RPMI7951 (cell line): ENCODE results near the gene CTR9. TPM values are rescaled to one million over a fixed set of nuclear protein-coding genes. Genes with fewer than 3 reads are reported as not detected.
A peak's percentile ranks its signal among the peaks of the same experiment; 100 is the strongest.
"Not testable (repeated sequence)": the region's sequence is repeated elsewhere in the genome, so short reads cannot be mapped to it uniquely, and the experiment has no call there.

ENCODE experiments used
- DNase-seq: peaks from one replicate; pipeline ENCODE4 v3.0.0-alpha.2; 2012; ENCODE audit warnings: low read depth
- total RNA-seq: library from RNA; depleted of rRNA; stranded (reverse); fragments of >200 nt; shearing (Covaris generic); gene quantifications from 2 replicates; pipeline ENCODE4 v1.2.3, GENCODE V29; 2014; rRNA removed

CTR9 gene
- total RNA-seq, 1 experiment from 2014 or later: 22.7 TPM

- DNase-seq: not testable (repeated sequence)
These were observed 71.4 kb downstream of the CTR9 start for GRCh38 chr11:10822491-10822890.

- DNase-seq: peak; percentile 2
These were observed 72.1 kb downstream of the CTR9 start for GRCh38 chr11:10823152-10823579.

- no peak for DNase-seq
These were observed 73.8 kb downstream of the CTR9 start for GRCh38 chr11:10824888-10825287.

- DNase-seq: no peak
These were observed 77.4 kb downstream of the CTR9 start for GRCh38 chr11:10828402-10828801.

- no peak for DNase-seq
These were observed 78.1 kb downstream of the CTR9 start for GRCh38 chr11:10829139-10829538.

Other genes with a start within 250 kb of the CTR9 start
- 29.8 and 30.5 TPM in 2 replicates for gene RNF141, start 210.1 kb upstream of the CTR9 start, total RNA-seq
- gene LYVE1, start 182.6 kb upstream of the CTR9 start, total RNA-seq: 0.36 TPM in 1 of 2 replicates, not detected in the other
- gene IRAG1, start 57.5 kb upstream of the CTR9 start, total RNA-seq: 15.4 and 23.8 TPM in 2 replicates
- gene EIF4G2, start 57.7 kb downstream of the CTR9 start, total RNA-seq: 645 and 752 TPM in 2 replicates
- 29.1 and 43.0 TPM in 2 replicates for gene ZBED5, start 106.8 kb downstream of the CTR9 start, total RNA-seq